ENCODE measurements around the gene MYO5B. TPM values are rescaled to one million over a fixed set of nuclear protein-coding genes. Genes with fewer than 3 reads are reported as not detected.

The MYO5B gene
- total RNA-seq, 1 donor from 2014 or later, result 114 TPM

GRCh38 chr18:49933530-49934128 is 261.3 kb downstream of the MYO5B start:
- no peak for TF ChIP-seq CTCF (IDR thresholded peaks at IDR 0.05; ENCODE audit: insufficient read depth, low read length, poor library complexity, severe bottlenecking)
- no peak for DNase-seq (ENCODE audit: low read depth)
- Histone ChIP-seq H3K36me3 (ENCODE audit: control insufficient read depth, insufficient read depth, low read length) (no peaks in the 10 kb centered on the region), H3K27me3 (ENCODE audit: control insufficient read depth, insufficient read depth, low read length) (no peaks in the 10 kb centered on the region), H3K4me3 (ENCODE audit: low read depth, low read length) (no peak overlapping the region)

- Histone ChIP-seq H3K36me3 (ENCODE audit: control insufficient read depth, insufficient read depth, low read length) (no peaks in the 10 kb centered on the region), H3K4me3 (ENCODE audit: low read depth, low read length) (no peak overlapping the region), H3K27me3 (ENCODE audit: control insufficient read depth, insufficient read depth, low read length) (no peaks in the 10 kb centered on the region)
- TF ChIP-seq CTCF (IDR thresholded peaks at IDR 0.05; ENCODE audit: insufficient read depth, low read length, poor library complexity, severe bottlenecking), result no peak
- DNase-seq (ENCODE audit: low read depth), result no peak
These were observed 263.2 kb downstream of the MYO5B start for GRCh38 chr18:49931760-49932159.

- Histone ChIP-seq H3K27me3 (ENCODE audit: control insufficient read depth, insufficient read depth, low read length) (no peaks in the 10 kb centered on the region), H3K4me3 (ENCODE audit: low read depth, low read length) (no peak overlapping the region), H3K36me3 (ENCODE audit: control insufficient read depth, insufficient read depth, low read length) (no peaks in the 10 kb centered on the region)
- DNase-seq (ENCODE audit: low read depth), result no peak
- TF ChIP-seq CTCF (IDR thresholded peaks at IDR 0.05; ENCODE audit: insufficient read depth, low read length, poor library complexity, severe bottlenecking), result no peak
These were observed 263.8 kb downstream of the MYO5B start for GRCh38 chr18:49931179-49931578.

- Histone ChIP-seq H3K36me3 (ENCODE audit: control insufficient read depth, insufficient read depth, low read length) (no peaks in the 10 kb centered on the region), H3K27me3 (ENCODE audit: control insufficient read depth, insufficient read depth, low read length) (no peaks in the 10 kb centered on the region), H3K4me3 (ENCODE audit: low read depth, low read length) (no peak overlapping the region)
- TF ChIP-seq CTCF (IDR thresholded peaks at IDR 0.05; ENCODE audit: insufficient read depth, low read length, poor library complexity, severe bottlenecking), result no peak
- no peak for DNase-seq (ENCODE audit: low read depth)
These were observed 268.7 kb downstream of the MYO5B start for GRCh38 chr18:49926106-49926745.

GRCh38 chr18:49924293-49924983 is 270.5 kb downstream of the MYO5B start:
- no peak for TF ChIP-seq CTCF (IDR thresholded peaks at IDR 0.05; ENCODE audit: insufficient read depth, low read length, poor library complexity, severe bottlenecking)
- no peaks in the 10 kb centered on the region for H3K27me3 ChIP-seq (ENCODE audit: control insufficient read depth, insufficient read depth, low read length)
- no peak for DNase-seq (ENCODE audit: low read depth)
- H3K4me3 ChIP-seq (ENCODE audit: low read depth, low read length), result no peak overlapping the region
- H3K36me3 ChIP-seq (ENCODE audit: control insufficient read depth, insufficient read depth, low read length), result no peaks in the 10 kb centered on the region
